ENCODE results near the gene CD99.

GRCh38 chrX:2789569-2789968 is 98.5 kb downstream of the CD99 start:
- TF ChIP-seq POLR2A (IDR thresholded peaks at IDR 0.05) (no peak), CTCF (IDR thresholded peaks at IDR 0.05) (no peak)
